Esophagus muscularis mucosa (tissue), 4 donors: ENCODE measurements around the gene PSMC6.

Source experiments
- EP300 ChIP-seq: sonication (generic); formaldehyde crosslinking; IDR thresholded peaks from one replicate; pipeline ENCODE4 v1.6.1; 2017; ENCODE audit warnings: antibody characterized with exemption
- POLR2A ChIP-seq: fragments of 450-650 bp; IDR thresholded peaks from one replicate; pipeline ENCODE4 v1.6.1; 2017; ENCODE audit warnings: antibody characterized with exemption, moderate library complexity, mild to moderate bottlenecking, low read depth
- POLR2AphosphoS5 ChIP-seq, 2 donors: sonication (generic); formaldehyde crosslinking; IDR thresholded peaks; one replicate each; pipeline ENCODE4 v1.6.1; 2017; ENCODE audit warnings: antibody characterized with exemption in 2 of 2
- TF ChIP-seq, protein P1 (sequence below), 3 experiments: fragments of 200-600 bp in 2 of 3; fragments of 450-650 bp in 1 of 3; sonication (generic) in 2 of 3; IDR thresholded peaks; one replicate each; pipeline ENCODE4 v1.5.1; 2017 to 2019; ENCODE audit warnings: antibody characterized with exemption in 3 of 3, mild to moderate bottlenecking in 2 of 3, moderate library complexity in 1 of 3

DNA sequence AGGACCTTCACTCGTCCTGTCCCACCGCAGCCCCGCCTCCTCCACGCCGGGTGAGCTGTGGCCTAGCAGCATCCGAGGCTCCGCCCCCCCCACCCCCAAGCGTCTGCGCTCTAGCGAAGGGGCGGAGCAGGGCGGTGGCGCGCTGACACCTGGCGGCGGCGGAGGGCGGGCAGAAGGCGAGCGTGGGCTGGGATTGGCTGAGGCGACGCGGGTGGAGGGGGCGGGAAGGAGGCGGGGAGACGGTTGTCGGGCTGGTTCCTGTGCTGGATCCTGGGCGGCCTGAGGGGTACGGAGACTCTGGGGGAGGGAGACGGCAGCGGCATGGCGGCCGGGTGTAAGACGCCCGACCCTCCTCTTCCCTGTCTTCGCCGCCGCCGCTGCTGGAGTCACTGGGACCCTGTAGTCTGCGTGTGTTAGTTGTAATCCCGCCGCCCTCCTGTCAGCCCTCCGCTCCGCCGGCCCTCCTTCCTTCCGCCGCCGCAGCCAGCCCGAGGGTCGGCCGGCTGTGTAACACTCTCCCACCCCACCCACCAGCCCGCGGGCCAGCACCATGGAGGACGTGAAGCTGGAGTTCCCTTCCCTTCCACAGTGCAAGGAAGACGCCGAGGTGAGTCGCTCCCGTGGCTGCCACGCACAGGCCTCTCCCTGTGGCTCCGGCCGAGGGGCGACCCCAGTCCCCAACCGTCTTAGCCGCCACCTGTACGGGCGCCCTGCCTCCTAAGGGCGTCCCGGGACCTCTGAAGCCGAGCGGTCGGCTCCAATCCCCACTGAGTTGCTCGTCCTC is 23.1 kb downstream of the PSMC6 start, which contains the start of gene STYX:
- TF ChIP-seq, protein P1, sequence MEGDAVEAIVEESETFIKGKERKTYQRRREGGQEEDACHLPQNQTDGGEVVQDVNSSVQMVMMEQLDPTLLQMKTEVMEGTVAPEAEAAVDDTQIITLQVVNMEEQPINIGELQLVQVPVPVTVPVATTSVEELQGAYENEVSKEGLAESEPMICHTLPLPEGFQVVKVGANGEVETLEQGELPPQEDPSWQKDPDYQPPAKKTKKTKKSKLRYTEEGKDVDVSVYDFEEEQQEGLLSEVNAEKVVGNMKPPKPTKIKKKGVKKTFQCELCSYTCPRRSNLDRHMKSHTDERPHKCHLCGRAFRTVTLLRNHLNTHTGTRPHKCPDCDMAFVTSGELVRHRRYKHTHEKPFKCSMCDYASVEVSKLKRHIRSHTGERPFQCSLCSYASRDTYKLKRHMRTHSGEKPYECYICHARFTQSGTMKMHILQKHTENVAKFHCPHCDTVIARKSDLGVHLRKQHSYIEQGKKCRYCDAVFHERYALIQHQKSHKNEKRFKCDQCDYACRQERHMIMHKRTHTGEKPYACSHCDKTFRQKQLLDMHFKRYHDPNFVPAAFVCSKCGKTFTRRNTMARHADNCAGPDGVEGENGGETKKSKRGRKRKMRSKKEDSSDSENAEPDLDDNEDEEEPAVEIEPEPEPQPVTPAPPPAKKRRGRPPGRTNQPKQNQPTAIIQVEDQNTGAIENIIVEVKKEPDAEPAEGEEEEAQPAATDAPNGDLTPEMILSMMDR (IDR thresholded peaks at IDR 0.05) = peak in 2 of 3 experiments; percentile 28 to 45
- TF ChIP-seq POLR2A (no peak), EP300 (no peak), POLR2AphosphoS5 (IDR thresholded peaks at IDR 0.05) (peak; percentile 83 to 86)
